OCI-LY3 (cell line): Measurements from ENCODE around the gene EPHB4.

ENCODE experiments used
- H2AFZ ChIP-seq: fragments of 200-600, 300-600 bp; shearing (Covaris generic); 2 replicates; pipeline ENCODE4 v1.6.0; 2014; ENCODE audit warnings: antibody characterized with exemption, low read depth, low read length
- H3K27ac ChIP-seq: fragments of 200-600, 300-600 bp; sonication (generic); 2 replicates; pipeline ENCODE4 v1.5.1; 2014; ENCODE audit warnings: mild to moderate bottlenecking, low read length, moderate library complexity, mixed read lengths
- H3K27me3 ChIP-seq: fragments of 200-600, 300-600 bp; sonication (generic); 2 replicates; pipeline ENCODE4 v1.6.1; 2014; ENCODE audit warnings: low read depth, low read length, mixed read lengths
- H3K36me3 ChIP-seq: fragments of 200-600, 300-600 bp; sonication (generic); replicated peaks from 2 replicates; pipeline ENCODE3; 2014; ENCODE audit warnings: low read depth, low read length, mixed read lengths
- H3K4me1 ChIP-seq: fragments of 300-600, 200-600 bp; sonication (generic); 2 replicates; pipeline ENCODE4 v1.6.1; 2014; ENCODE audit warnings: low read length, mixed read lengths
- H3K4me2 ChIP-seq: fragments of 200-600, 300-600 bp; sonication (generic); 2 replicates; pipeline ENCODE4 v1.6.1; 2014; ENCODE audit warnings: low read length, mixed read lengths
- H3K4me3 ChIP-seq: fragments of 300-600, 200-600 bp; sonication (generic); 2 replicates; pipeline ENCODE4 v1.5.1; 2014; ENCODE audit warnings: antibody characterized with exemption, mild to moderate bottlenecking, low read length, moderate library complexity
- H3K79me2 ChIP-seq: fragments of 300-600, 200-600 bp; shearing (Covaris generic); 2 replicates; pipeline ENCODE4 v1.6.1; 2014; ENCODE audit warnings: mild to moderate bottlenecking, low read length, mixed read lengths
- H3K9ac ChIP-seq: fragments of 300-600, 200-600 bp; shearing (Covaris generic); 2 replicates; pipeline ENCODE4 v1.6.0; 2014; ENCODE audit warnings: mild to moderate bottlenecking, low read length, moderate library complexity
- H3K9me3 ChIP-seq: fragments of 200-600, 300-600 bp; shearing (Covaris generic); 2 replicates; pipeline ENCODE4 v1.6.1; 2014; ENCODE audit warnings: low read length, mixed read lengths; ENCODE audit not compliant: insufficient read depth
- H4K20me1 ChIP-seq: fragments of 200-600, 300-600 bp; sonication (generic); 2 replicates; pipeline ENCODE4 v1.6.1; 2016; ENCODE audit warnings: low read length, mixed read lengths; ENCODE audit not compliant: insufficient read depth
- CTCF ChIP-seq: fragments of 200-600, 300-600 bp; sonication (generic); IDR thresholded peaks from 2 replicates; pipeline ENCODE4 v1.5.1; 2014; ENCODE audit warnings: antibody characterized with exemption, low read length, low read depth
- EZH2phosphoT487 ChIP-seq: fragments of 200-600 bp; shearing (Covaris generic); IDR thresholded peaks from 2 replicates; pipeline ENCODE4 v1.6.1; 2018; ENCODE audit warnings: antibody characterized with exemption, mixed run types, low read depth

EPHB4 gene

GRCh38 chr7:100822236-100823139 is 4.8 kb downstream of the EPHB4 start:
- Histone ChIP-seq H3K36me3 (no peaks in the 10 kb centered on the region), H3K4me3 (no peak overlapping the region)
- TF ChIP-seq EZH2phosphoT487 (no peak), CTCF (no peak)

GRCh38 chr7:100819586-100819985 is 7.7 kb downstream of the EPHB4 start:
- TF ChIP-seq EZH2phosphoT487 (no peak), CTCF (no peak)
- no peaks in the 10 kb centered on the region for H3K4me1 ChIP-seq
- no peak overlapping the region for H2AFZ ChIP-seq
- no peak overlapping the region for H3K4me3 ChIP-seq
- no peaks in the 10 kb centered on the region for H3K27me3 ChIP-seq
- H3K9ac ChIP-seq: no peak overlapping the region
- H3K79me2 ChIP-seq: no peaks in the 10 kb centered on the region
- H3K9me3 ChIP-seq: no peaks in the 10 kb centered on the region
- H3K27ac ChIP-seq: no peak overlapping the region
- H3K4me2 ChIP-seq: no peak overlapping the region
- no peaks in the 10 kb centered on the region for H4K20me1 ChIP-seq
- no peaks in the 10 kb centered on the region for H3K36me3 ChIP-seq

More at GRCh38 chr7:100822236-100823139, 4.8 kb downstream of the EPHB4 start:
- no peak overlapping the region for H3K4me2 ChIP-seq
- no peaks in the 10 kb centered on the region for H3K9me3 ChIP-seq
- no peak overlapping the region for H3K9ac ChIP-seq
- H4K20me1 ChIP-seq: no peaks in the 10 kb centered on the region
- no peak overlapping the region for H3K27ac ChIP-seq
- H2AFZ ChIP-seq: no peak overlapping the region
- H3K4me1 ChIP-seq: peaks cover 11% of the 10 kb centered on the region
- no peaks in the 10 kb centered on the region for H3K79me2 ChIP-seq
- no peaks in the 10 kb centered on the region for H3K27me3 ChIP-seq

- Histone ChIP-seq H3K9ac (no peak overlapping the region), H4K20me1 (no peaks in the 10 kb centered on the region), H3K36me3 (no peaks in the 10 kb centered on the region), H3K27me3 (no peaks in the 10 kb centered on the region), H3K79me2 (no peaks in the 10 kb centered on the region), H3K4me1 (no peaks in the 10 kb centered on the region), H3K4me2 (no peak overlapping the region), H2AFZ (no peak overlapping the region), H3K4me3 (no peak overlapping the region), H3K27ac (no peak overlapping the region), H3K9me3 (no peaks in the 10 kb centered on the region)
- TF ChIP-seq CTCF: no peak
- no peak for TF ChIP-seq EZH2phosphoT487
These were observed 8.5 kb downstream of the EPHB4 start for GRCh38 chr7:100818825-100819224.

GRCh38 chr7:100818366-100818765 is 9.0 kb downstream of the EPHB4 start:
- Histone ChIP-seq H3K4me3 (no peak overlapping the region), H3K36me3 (no peaks in the 10 kb centered on the region), H3K27me3 (no peaks in the 10 kb centered on the region), H3K4me2 (no peak overlapping the region), H2AFZ (no peak overlapping the region), H3K79me2 (no peaks in the 10 kb centered on the region), H3K27ac (no peak overlapping the region), H3K9ac (no peak overlapping the region), H4K20me1 (no peaks in the 10 kb centered on the region), H3K9me3 (no peaks in the 10 kb centered on the region), H3K4me1 (no peaks in the 10 kb centered on the region)
- TF ChIP-seq CTCF (no peak), EZH2phosphoT487 (no peak)
